MM.1S (cell line): ENCODE data around the gene BRIP1.

Source experiments
- DNase-seq: peaks from one replicate; pipeline ENCODE4 v3.0.0-alpha.2; 2015
- H2AFZ ChIP-seq: fragments of 300-600 bp; sonication (generic); 2 replicates; pipeline ENCODE4 v1.6.0; 2016; ENCODE audit warnings: antibody characterized with exemption, low read length
- H3F3A ChIP-seq: fragments of 300-600 bp; sonication (generic); 2 replicates; pipeline ENCODE4 v1.6.1; 2016; ENCODE audit warnings: mild to moderate bottlenecking, antibody characterized with exemption, low read length, moderate library complexity, mixed read lengths; ENCODE audit not compliant: insufficient read depth
- H3K27ac ChIP-seq: fragments of 300-600 bp; sonication (generic); 2 replicates; pipeline ENCODE4 v1.5.1; 2016; ENCODE audit warnings: mild to moderate bottlenecking, low read length
- H3K27me3 ChIP-seq: fragments of 300-600 bp; sonication (generic); replicated peaks from 2 replicates; pipeline ENCODE4 v1.6.0; 2016; ENCODE audit warnings: low read length; ENCODE audit not compliant: insufficient read depth
- H3K36me3 ChIP-seq: fragments of 300-600 bp; sonication (generic); replicated peaks from 2 replicates; pipeline ENCODE4 v1.6.1; 2016; ENCODE audit warnings: mild to moderate bottlenecking, low read length, mixed read lengths; ENCODE audit not compliant: insufficient read depth
- H3K4me1 ChIP-seq: fragments of 300-600 bp; sonication (generic); 2 replicates; pipeline ENCODE4 v1.6.1; 2016; ENCODE audit warnings: low read length, mixed read lengths
- H3K4me2 ChIP-seq: fragments of 300-600 bp; sonication (generic); 2 replicates; pipeline ENCODE4 v1.6.0; 2016; ENCODE audit warnings: low read depth, low read length
- H3K4me3 ChIP-seq: fragments of 300-600 bp; sonication (generic); 2 replicates; pipeline ENCODE4 v1.5.1; 2016; ENCODE audit warnings: low read length, mixed read lengths
- H3K79me2 ChIP-seq: fragments of 300-600 bp; sonication (generic); 2 replicates; pipeline ENCODE4 v1.6.1; 2016; ENCODE audit warnings: mixed run types, low read length, mixed read lengths
- H3K9ac ChIP-seq: fragments of 300-600 bp; sonication (generic); 2 replicates; pipeline ENCODE4 v1.6.1; 2016; ENCODE audit warnings: low read length, mixed read lengths
- H3K9me2 ChIP-seq: fragments of 300-600 bp; sonication (generic); replicated peaks from 2 replicates; pipeline ENCODE4 v1.6.1; 2016; ENCODE audit warnings: mild to moderate bottlenecking, low read length, mixed read lengths; ENCODE audit not compliant: insufficient read depth
- H3K9me3 ChIP-seq: fragments of 300-600 bp; sonication (generic); replicated peaks from 2 replicates; pipeline ENCODE4 v1.6.1; 2016; ENCODE audit warnings: mild to moderate bottlenecking, low read length, mixed read lengths; ENCODE audit not compliant: insufficient read depth
- H4K20me1 ChIP-seq: fragments of 300-600 bp; sonication (generic); 2 replicates; pipeline ENCODE4 v1.6.1; 2016; ENCODE audit warnings: mild to moderate bottlenecking, low read length, moderate library complexity, mixed read lengths; ENCODE audit not compliant: insufficient read depth
- CTCF ChIP-seq: fragments of 300-600 bp; sonication (generic); IDR thresholded peaks from 2 replicates; pipeline ENCODE4 v1.5.1; 2016; ENCODE audit warnings: antibody characterized with exemption, low read length, mixed read lengths
- EZH2 ChIP-seq: fragments of 300-600 bp; sonication (generic); optimal IDR thresholded peaks from 2 replicates; pipeline ENCODE3; 2017; ENCODE audit warnings: low read depth, mild to moderate bottlenecking, antibody characterized with exemption, low read length, mixed read lengths
- EZH2phosphoT487 ChIP-seq: fragments of 300-600 bp; sonication (generic); IDR thresholded peaks from 2 replicates; pipeline ENCODE4 v1.6.1; 2018; ENCODE audit warnings: antibody characterized with exemption, low read length

The BRIP1 gene

GRCh38 chr17:61689610-61690180 lies 173.6 kb downstream of the BRIP1 start:
- DNase-seq, result no peak
- H3K27me3 ChIP-seq, result no peaks in the 10 kb centered on the region
- TF ChIP-seq EZH2phosphoT487 (no peak), EZH2 (no peak), CTCF (no peak)
- H3K4me2 ChIP-seq, result no peak overlapping the region
- H3K4me1 ChIP-seq, result no peaks in the 10 kb centered on the region
- no peak overlapping the region for H3K9ac ChIP-seq
- H3K79me2 ChIP-seq, result no peaks in the 10 kb centered on the region
- H2AFZ ChIP-seq, result no peak overlapping the region
- H3K27ac ChIP-seq, result no peak overlapping the region
- no peaks in the 10 kb centered on the region for H3K9me3 ChIP-seq
- H3K4me3 ChIP-seq, result no peak overlapping the region
- H3K36me3 ChIP-seq, result no peaks in the 10 kb centered on the region
- H3K9me2 ChIP-seq, result no peaks in the 10 kb centered on the region
- no peaks in the 10 kb centered on the region; the same call in 1 of the 2 replicates for H3F3A ChIP-seq
- H4K20me1 ChIP-seq, result no peaks in the 10 kb centered on the region; the same call in 1 of the 2 replicates

GRCh38 chr17:61687769-61688168 lies 175.6 kb downstream of the BRIP1 start:
- H3K36me3 ChIP-seq, result no peaks in the 10 kb centered on the region
- no peaks in the 10 kb centered on the region for H3K79me2 ChIP-seq
- H3K4me3 ChIP-seq, result no peak overlapping the region
- no peaks in the 10 kb centered on the region for H3K9me3 ChIP-seq
- H4K20me1 ChIP-seq, result no peaks in the 10 kb centered on the region; the same call in 1 of the 2 replicates
- no peak overlapping the region for H3K4me2 ChIP-seq
- no peaks in the 10 kb centered on the region for H3K9me2 ChIP-seq
- H2AFZ ChIP-seq, result no peak overlapping the region
- no peaks in the 10 kb centered on the region for H3F3A ChIP-seq
- H3K4me1 ChIP-seq, result no peaks in the 10 kb centered on the region
- H3K27me3 ChIP-seq, result no peaks in the 10 kb centered on the region
- H3K9ac ChIP-seq, result no peak overlapping the region
- H3K27ac ChIP-seq, result no peak overlapping the region
- no peak for DNase-seq
- TF ChIP-seq CTCF (no peak), EZH2phosphoT487 (no peak), EZH2 (no peak)

GRCh38 chr17:61686113-61686512 lies 177.2 kb downstream of the BRIP1 start:
- no peaks in the 10 kb centered on the region for H3K36me3 ChIP-seq

More at GRCh38 chr17:61686113-61686512, 177.2 kb downstream of the BRIP1 start:
- no peak overlapping the region for H2AFZ ChIP-seq
- H3K27ac ChIP-seq, result no peak overlapping the region
- H3K4me1 ChIP-seq, result no peaks in the 10 kb centered on the region
- H3K4me3 ChIP-seq, result no peak overlapping the region
- no peak overlapping the region for H3K4me2 ChIP-seq
- no peaks in the 10 kb centered on the region; the same call in 1 of the 2 replicates for H4K20me1 ChIP-seq
- H3K27me3 ChIP-seq, result no peaks in the 10 kb centered on the region
- TF ChIP-seq EZH2 (no peak), EZH2phosphoT487 (no peak), CTCF (no peak)
- H3K9me2 ChIP-seq, result no peaks in the 10 kb centered on the region
- no peaks in the 10 kb centered on the region for H3K79me2 ChIP-seq
- H3K9ac ChIP-seq, result no peak overlapping the region
- no peaks in the 10 kb centered on the region for H3F3A ChIP-seq
- DNase-seq, result no peak
- no peaks in the 10 kb centered on the region for H3K9me3 ChIP-seq
